ENCODE data around the gene HMCES.
A peak's percentile ranks its signal among the peaks of the same experiment; 100 is the strongest.

The HMCES gene

DNA sequence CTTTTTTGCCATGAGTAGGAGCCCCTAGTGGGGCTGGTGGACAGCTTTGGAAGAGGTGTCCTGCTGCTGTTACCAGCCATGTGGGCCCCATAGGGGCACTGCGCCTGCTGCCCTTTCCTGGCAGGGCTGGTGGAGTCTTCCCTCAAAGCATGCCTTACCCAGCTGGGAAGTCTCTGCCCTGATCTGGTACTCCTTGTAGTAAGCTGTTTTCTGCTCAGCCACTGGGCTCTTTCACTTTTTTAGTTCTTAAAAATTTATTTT lies 26.2 kb downstream of the HMCES start:
- no peak for DNase-seq (ENCODE audit: low spot score)

- no peak for DNase-seq (ENCODE audit: low spot score)
These were observed 27.0 kb downstream of the HMCES start for GRCh38 chr3:129305592-129306091.

DNA sequence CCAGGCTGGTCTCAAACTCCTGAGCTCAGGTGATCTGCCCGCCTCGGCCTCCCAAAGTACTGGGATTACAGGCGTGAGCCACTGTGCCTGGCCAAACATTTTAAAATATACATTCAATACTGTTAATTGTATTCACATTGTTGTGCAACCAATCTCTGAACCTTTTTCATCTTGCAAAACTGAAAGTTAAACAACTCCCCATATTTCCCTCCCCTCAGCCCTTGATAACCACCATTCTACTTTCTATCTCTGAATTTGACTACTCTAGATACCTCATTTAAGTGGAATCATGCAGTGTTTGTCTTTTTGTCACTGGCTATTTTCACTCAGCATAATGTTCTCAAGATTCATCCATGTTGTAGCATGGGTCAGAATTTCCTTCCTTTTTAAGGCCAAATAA lies 30.0 kb downstream of the HMCES start:
- DNase-seq (ENCODE audit: low spot score), result no peak

- no peak for DNase-seq (ENCODE audit: low spot score)
These were observed 31.7 kb downstream of the HMCES start for GRCh38 chr3:129310111-129311011.

GRCh38 chr3:129311054-129311902 lies 32.6 kb downstream of the HMCES start:
- no peak for DNase-seq (ENCODE audit: low spot score)

DNA sequence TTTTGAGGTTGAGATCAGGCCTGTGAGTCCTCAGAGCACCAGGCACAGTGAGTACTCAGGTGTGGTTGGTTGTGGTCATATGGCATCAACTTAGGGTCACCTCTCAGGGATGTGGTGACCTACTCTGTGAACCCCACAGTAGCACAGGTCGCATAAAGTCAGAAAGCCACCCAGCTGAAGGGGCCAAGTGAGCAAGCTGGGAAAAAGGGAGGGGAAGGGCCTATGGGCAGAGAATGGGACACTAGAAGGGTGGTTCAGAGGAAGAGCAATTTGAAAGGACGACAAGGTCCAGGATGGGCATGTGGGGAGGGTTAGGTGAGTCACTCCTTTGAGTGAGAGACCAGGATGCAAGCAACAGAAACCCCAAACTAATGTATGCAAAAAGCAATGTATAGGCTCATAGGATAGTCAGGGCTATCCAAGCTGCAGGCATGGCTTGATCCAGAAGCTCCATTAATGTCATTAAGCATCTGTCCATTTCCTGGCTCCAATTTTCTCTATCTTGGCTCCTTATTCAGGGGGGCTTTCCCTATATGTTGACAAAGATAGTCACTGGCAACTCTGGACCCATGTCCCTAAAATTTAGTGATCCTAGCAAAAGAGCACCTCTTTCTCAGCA lies 33.5 kb downstream of the HMCES start:
- no peak for DNase-seq (ENCODE audit: low spot score)

DNA sequence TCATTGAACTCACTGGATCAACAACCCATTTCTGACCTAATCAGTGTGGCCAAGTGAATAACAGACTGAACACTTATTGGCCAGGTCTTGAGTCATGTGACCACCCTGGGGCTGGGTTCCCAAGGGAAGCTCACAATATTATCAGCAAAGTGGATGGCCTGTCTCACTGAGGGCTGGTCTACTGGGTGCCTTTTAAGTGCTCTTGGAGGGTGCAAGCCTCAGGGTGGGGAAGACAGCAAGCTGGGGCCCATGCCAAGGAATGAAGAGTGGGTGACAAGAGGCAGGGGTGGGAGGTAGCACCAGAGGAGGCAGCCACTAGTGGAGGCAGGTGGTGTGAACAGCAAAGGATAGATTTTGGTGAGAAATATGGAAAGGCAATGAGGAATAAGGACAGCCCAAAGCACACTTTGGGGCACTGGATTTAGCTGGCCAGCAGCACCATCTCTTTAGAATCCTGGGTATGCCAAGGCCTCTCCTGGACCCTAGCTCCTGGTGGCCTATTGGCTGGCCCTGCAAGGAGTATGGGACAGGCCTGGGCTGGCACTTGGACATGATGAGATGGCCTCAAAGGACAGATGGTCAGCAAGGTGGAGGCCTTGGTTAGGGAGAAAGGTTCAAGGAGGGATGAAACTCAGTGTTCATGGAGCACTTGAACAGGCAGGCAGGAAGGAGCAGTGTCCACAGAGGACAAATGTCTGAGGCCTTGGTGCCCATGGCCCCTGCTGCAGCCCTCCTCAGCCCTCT lies 34.2 kb downstream of the HMCES start:
- no peak for DNase-seq (ENCODE audit: low spot score)

- no peak for DNase-seq (ENCODE audit: low spot score)
These were observed 34.7 kb downstream of the HMCES start for GRCh38 chr3:129313415-129313664.

DNA sequence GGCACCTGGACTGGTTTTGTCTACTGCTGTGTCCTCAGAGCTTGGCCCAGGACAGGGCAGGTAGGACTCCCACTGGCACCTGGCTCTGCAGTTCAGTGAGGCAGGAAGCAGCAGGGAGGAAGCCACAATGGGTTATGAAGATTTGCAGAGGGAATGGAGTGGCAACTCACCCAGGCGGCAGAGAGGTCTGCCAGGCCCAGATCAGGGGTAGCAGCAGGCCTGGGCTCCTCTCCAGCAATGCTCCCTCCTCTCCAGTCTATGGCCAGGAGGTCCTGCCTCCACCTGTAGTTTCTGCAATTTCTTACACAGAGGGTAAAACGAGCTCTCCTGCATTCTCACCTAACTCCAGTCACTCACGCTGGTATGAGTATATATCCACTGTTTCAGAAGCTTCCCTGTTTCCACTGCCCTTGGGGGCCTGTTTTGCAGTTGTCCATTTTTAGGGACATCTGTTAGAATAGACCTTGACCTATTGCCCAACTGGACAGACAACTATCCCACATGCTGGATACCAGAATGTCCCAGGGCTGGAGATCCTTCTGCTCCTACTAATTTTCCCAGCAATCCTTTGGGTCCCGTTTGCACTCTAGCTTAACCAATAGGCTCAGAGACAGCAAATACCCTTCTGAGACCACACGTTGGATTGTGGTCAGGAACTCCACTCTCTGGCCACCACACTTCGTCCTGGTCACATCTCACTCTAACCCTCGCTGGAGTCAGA lies 35.2 kb downstream of the HMCES start:
- peak; percentile 64 for DNase-seq (ENCODE audit: low spot score)

DNA sequence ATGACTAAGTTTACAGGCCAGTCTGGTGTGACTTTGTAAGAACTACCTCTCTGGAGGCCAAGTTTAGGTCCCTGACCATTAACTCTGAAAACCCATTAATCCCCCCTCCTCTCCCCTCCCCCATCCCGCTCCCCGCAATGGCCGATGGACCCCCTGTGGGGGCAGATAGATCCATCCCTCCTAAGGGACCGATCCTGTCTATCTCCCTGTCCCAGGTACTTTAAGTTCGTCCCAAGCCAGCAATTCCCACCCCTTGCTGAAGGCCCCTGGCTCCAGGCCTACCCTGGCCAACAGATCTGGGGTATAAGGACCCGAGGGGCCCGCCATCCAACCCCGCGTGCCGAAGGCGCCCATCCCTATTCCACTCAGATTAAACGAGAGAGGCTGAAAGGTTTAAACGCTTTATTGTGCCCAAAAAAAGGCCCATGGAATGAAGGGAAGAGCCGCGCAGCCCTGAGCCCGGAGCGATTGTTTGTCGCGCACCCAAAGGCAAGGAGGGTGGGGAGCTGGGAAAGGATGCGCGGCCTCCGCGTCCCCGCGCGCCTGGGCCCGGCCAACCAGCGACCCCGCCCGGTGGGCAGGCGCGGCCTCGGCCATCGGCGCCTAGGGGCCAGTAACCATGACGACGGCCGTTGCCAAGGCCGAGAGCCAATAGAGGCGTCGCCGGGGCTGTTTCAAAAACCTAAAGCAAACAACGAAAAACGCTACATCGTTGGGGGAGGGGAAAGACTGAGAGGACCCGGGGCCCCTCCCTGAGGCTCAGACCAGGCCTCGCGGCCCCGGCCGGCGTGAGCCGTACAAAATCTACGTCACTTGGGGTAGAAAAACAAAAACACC lies 35.9 kb downstream of the HMCES start:
- peak; percentile 92 for DNase-seq (ENCODE audit: low spot score)

GRCh38 chr3:129315223-129315997 lies 36.7 kb downstream of the HMCES start:
- no peak for DNase-seq (ENCODE audit: low spot score)

- no peak for DNase-seq (ENCODE audit: low spot score)
These were observed 37.3 kb downstream of the HMCES start for GRCh38 chr3:129315998-129316247.

GRCh38 chr3:129316248-129317013 lies 37.8 kb downstream of the HMCES start:
- peak; percentile 94 for DNase-seq (ENCODE audit: low spot score)

- DNase-seq (ENCODE audit: low spot score), result no peak
These were observed 38.5 kb downstream of the HMCES start for GRCh38 chr3:129317014-129317771.

GRCh38 chr3:129317848-129318247 lies 39.2 kb downstream of the HMCES start:
- DNase-seq (ENCODE audit: low spot score), result no peak

DNA sequence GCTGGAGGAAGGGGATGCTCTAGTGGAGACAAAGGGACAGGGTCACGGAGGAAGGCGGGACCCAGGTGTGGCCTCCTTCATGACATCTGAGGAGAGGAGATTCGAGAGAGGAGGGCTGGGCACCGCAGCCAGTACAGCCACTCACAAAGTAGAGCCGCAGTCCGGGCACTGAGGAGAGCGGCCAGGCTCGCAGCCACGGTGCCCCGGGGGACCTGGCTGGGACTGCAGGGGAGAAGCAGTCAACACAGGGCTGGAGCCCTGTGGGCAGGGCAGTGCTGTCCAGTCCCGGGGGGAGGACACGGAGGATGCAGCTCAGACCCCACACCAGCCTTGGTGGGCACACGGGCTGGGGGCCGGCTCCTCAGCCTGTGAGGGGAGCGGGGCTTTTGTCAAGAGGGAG lies 40.3 kb downstream of the HMCES start:
- DNase-seq (ENCODE audit: low spot score), result no peak

- no peak for DNase-seq (ENCODE audit: low spot score)
These were observed 41.6 kb downstream of the HMCES start for GRCh38 chr3:129320261-129320660.

- DNase-seq (ENCODE audit: low spot score), result no peak
These were observed 42.3 kb downstream of the HMCES start for GRCh38 chr3:129320825-129321487.
